Erythroblast (primary cell): ENCODE data around the gene ZBTB20.

Experiments used
- DNase-seq, 2 experiments: peaks; one replicate each; lab custom pipeline; 2025; lab: John Stamatoyannopoulos, UW
- GATA1 ChIP-seq: IDR thresholded peaks from 2 replicates; pipeline ENCODE4 v1.6.1; 2011; ENCODE audit warnings: low read depth, mild to moderate bottlenecking, control low read depth, low read length, moderate library complexity
- POLR2A ChIP-seq: IDR thresholded peaks from 2 replicates; pipeline ENCODE4 v1.6.1; 2011; ENCODE audit warnings: mild to moderate bottlenecking, low read length

ZBTB20 gene

DNA sequence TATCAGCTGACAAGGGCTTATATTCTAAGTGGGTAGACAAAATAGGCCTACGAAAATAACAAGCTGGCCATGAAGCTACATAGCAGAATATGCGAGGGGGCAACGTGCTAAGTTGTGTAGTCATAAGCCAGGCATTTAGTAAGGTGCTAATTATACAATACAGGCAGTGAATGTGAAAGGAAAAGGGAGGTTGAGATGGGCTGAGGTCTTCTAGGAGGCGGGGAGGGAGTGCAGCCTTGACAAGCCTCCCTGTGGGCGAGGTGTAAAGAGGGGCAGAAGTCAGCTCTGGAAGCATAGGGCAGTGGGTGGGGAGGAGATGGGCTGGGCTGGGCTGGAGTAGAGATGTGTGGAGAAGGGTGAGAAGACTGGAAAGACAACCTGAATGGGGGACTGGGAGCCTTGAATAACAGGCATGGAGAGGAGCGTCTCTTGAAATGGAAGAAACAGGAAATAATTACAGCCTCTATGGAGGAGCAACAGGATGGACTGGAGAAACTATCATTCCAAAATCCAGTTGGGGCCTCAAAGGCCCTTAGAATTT lies 852.1 kb downstream of the ZBTB20 start:
- TF ChIP-seq POLR2A: no peak
- no peak for TF ChIP-seq GATA1
- no peak for DNase-seq

DNA sequence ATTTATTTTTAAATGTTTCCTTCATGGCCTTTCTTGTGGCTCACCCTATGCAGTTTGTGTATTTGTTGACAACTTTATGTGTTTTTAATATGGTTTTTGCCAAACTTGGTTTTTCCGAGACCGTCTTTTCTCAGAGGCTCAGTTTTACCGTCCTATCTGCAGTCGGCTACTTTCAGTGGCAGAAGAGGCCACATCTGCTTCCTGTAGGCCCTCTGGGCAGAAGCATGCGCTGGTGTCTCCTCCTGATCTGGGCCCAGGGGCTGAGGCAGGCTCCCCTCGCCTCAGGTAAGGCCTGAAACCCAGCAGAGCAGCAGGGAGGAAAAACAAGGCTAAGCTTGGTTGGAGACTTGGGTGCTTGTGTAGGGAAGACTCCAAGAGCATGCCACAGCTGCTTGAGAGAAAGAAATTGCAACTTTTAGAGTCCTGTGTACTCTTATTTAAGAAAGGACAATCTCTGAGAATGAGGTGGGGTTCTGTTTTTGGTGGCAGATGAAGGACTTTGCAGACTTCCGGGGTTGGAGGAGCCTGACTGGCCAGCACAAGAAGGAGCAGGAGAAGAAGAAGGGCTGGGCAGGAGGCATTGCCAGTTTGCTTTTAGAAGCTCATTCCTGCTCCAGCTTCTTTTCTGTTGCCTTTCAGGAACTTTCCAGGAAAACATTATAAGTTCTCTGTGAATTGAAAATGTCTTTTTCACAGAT lies 853.1 kb downstream of the ZBTB20 start, which contains the start of gene TIGIT:
Gene TIGIT, plus strand, starts transcription at position 191 of the 698 bp plus-strand sequence. Its CDS starts 34 bp downstream, at position 225.
- DNase-seq: no peak
- TF ChIP-seq POLR2A (no peak), GATA1 (no peak)

DNA sequence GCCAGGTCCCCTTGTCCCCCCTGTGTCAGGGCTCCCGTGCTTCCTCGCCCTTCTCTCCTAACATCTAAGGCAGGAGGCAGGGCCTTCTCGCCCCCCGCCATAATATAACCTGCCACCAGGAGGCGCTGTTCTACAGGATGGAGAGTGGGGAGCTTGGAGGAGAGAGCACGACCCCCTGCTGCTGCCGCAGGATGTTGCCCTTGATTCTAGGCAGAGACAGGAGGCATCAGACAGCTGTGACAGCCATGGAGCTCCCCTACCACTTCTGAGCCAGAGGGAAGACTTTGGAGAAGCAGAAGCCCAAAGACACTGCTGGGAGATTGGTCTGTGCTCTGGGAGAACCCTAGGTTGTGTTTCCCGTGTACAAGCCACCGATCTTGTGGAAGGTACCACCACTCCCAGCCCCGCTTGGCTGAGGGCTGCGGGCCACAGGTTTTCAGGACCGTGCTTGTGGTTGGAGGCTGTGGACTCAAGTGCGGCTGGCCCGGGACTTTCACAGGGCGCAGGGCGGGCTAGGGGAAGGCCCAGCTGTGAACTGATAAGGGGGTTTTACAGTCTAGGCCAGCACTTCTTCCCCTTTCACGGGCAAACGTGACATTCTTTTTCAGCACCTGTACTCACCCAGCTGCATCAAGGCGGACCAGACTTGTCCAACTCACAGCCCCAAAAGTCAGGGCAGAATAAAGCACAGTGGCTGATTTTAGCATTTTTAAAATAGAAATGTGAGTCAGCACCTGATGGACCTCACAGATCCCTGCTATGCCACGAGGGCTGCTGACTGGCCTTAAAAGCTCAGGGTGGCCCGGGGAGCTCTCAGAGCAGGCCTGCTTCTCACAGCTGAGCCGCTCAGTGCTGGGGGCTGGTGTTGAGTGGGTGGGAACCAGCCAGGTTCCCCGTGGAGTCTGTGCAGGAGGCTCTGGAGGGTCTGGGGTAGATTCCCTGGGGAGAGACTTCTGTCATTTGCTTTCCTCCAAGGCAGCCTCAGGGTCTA lies 855.9 kb downstream of the ZBTB20 start:
- DNase-seq: peak; percentile 47 to 69
- TF ChIP-seq POLR2A: no peak
- no peak for TF ChIP-seq GATA1

DNA sequence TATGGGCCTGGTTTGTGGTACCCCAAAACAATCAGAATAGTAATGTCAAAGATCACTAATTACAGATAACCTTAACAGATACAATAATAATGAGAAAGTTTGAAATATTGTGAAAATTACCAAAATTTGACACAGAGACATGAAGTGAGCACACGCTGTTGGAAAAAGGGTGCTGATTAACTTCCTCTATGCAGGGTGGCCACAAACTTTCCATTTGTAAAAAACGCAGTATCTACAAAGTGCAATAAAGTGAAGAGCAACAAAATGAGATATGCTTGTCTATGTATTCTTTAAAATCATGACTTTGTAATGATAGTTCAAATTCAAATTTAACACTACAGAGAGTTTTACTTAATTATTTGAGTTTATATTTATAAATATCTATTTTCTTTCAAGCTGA lies 860.8 kb downstream of the ZBTB20 start:
- DNase-seq: no peak
- no peak for TF ChIP-seq GATA1
- TF ChIP-seq POLR2A: no peak

DNA sequence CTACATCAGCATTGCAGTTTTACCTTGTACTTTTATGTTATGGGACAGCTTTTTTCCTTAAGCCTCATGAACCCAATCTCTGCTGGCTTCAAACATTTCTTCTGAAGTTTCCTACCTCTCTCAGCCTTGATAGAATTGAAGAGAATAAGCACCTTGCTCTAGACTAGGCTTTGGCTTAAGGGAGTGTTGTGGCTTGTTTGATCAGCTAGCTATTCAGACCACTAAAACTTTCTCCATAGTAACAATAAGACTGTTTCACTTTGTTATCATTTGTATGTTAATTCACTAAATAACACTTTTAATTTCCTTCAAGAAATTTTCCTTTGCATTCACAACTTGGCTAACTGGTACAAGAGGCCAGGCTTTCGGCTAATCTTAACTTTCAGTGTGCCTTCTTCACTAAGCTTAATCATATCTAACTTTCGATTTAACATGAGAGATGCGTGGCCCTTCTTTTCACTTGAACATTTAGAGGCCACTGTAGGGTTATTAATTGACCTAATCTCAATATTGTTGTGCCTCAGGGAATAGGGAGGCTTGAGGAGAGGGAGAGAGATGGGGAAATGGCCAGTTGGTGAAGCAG lies 861.3 kb downstream of the ZBTB20 start:
- no peak for TF ChIP-seq POLR2A
- TF ChIP-seq GATA1: no peak

DNA sequence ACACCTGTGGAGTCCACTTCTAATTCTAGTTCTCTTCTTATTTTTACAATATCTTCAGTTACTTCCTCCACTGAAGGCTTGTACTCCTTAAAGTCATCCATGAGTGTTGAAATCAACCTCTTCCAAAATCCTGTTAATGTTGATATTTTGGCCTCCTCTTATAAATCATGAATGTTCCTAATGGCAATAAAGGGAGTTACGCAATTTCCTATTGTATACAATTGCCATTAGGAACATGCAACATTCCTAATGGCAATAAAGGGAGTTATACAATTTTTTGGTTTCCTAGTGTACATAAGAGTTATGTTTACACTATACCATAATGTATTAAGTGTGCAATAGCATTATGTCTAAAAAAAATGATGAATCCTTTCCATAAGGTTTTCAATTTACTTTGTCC lies 862.4 kb downstream of the ZBTB20 start:
- TF ChIP-seq POLR2A (no peak), GATA1 (no peak)
- no peak for DNase-seq

More for the DNA sequence above, 861.3 kb downstream of the ZBTB20 start:
- DNase-seq: no peak
